ENCODE data around the gene PFN4. TPM values are rescaled to one million over a fixed set of nuclear protein-coding genes. Genes with fewer than 3 reads are reported as not detected.

The PFN4 gene
- total RNA-seq, 4 donors from 2014 or later, result not detected

GRCh38 chr2:24075259-24075658 is 47.9 kb downstream of the PFN4 start:
- Histone ChIP-seq H3K4me3 (peak overlapping the region; percentile 60 to 86 (median 76)), H3K27me3 (no peaks in the 10 kb centered on the region), H3K36me3 (peaks cover 0 to 55% (median 0%) of the 10 kb centered on the region in 3 donors), H3K9me3 (no peaks in the 10 kb centered on the region), H3K27ac (peak overlapping the region; percentile 97 to 100 (median 98)), H3K4me1 (peaks cover 15 to 43% (median 15%) of the 10 kb centered on the region in 3 donors)
- 42 to 54% methylated on average over 5 of the region's 5 CpGs for WGBS, 2 donors
- TF ChIP-seq POLR2A (IDR thresholded peaks at IDR 0.05) (no peak), CTCF (IDR thresholded peaks at IDR 0.05) (no peak)
- no peak for DNase-seq
- intact Hi-C loops (cut with DNase I), result loop anchor here (10.0 kb wide), 1 partner anchor 150 kb away; the partner anchor contains the start of gene ATAD2B

DNA sequence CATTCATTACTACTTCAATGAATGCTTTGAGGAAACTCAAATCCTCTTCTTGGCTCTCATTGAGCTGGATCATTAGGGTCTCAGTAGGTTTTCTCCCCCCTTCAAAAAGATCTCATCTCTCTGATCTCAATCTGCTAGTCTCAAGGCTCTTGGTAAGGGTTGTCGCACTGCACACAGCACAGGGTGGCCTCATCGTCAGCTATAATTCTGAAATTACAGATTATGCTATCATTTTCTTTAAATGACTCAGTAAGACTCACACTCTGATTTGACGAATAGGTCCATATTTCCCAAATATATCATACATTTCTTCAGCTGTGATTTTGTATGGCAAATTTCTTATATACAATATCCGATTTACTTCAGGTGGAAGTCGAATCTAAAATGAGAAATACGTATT is 49.3 kb downstream of the PFN4 start:
- 83 to 88% methylated on average over 6 of the region's 6 CpGs for WGBS, 2 donors
- H3K36me3 ChIP-seq, result peaks cover 5 to 55% (median 9%) of the 10 kb centered on the region in 3 donors
- no peak overlapping the region for H3K27ac ChIP-seq
- no peaks in the 10 kb centered on the region for H3K9me3 ChIP-seq
- intact Hi-C loops (cut with DNase I), result loop anchor here (10.0 kb wide), 1 partner anchor 149 kb away; the partner anchor contains the start of gene ATAD2B
- no peak for DNase-seq
- no peaks in the 10 kb centered on the region for H3K27me3 ChIP-seq
- no peak overlapping the region for H3K4me3 ChIP-seq
- peaks cover 15 to 41% (median 15%) of the 10 kb centered on the region in 3 donors for H3K4me1 ChIP-seq
- TF ChIP-seq CTCF (IDR thresholded peaks at IDR 0.05) (no peak), POLR2A (IDR thresholded peaks at IDR 0.05) (no peak)

- no peak for TF ChIP-seq POLR2A (IDR thresholded peaks at IDR 0.05)
- no peak for TF ChIP-seq CTCF (IDR thresholded peaks at IDR 0.05)
- H3K27me3 ChIP-seq, result no peaks in the 10 kb centered on the region
- no peaks in the 10 kb centered on the region for H3K9me3 ChIP-seq
- 89 to 96% methylated on average over 4 of the region's 4 CpGs for WGBS, 2 donors
- peaks cover 5 to 26% (median 11%) of the 10 kb centered on the region in 3 donors for H3K4me1 ChIP-seq
- intact Hi-C loops (cut with DNase I), result loop anchor here (10.0 kb wide), 1 partner anchor 147 kb away; the partner anchor contains the start of gene ATAD2B
- H3K36me3 ChIP-seq, result peaks cover 5 to 67% (median 9%) of the 10 kb centered on the region in 3 donors
- DNase-seq, result no peak
- H3K4me3 ChIP-seq, result no peak overlapping the region
- H3K27ac ChIP-seq, result no peak overlapping the region
Observed at GRCh38 chr2:24072259-24072658, 50.9 kb downstream of the PFN4 start.

- TF ChIP-seq POLR2A (IDR thresholded peaks at IDR 0.05) (no peak), CTCF (IDR thresholded peaks at IDR 0.05) (no peak)
- Histone ChIP-seq H3K27me3 (no peaks in the 10 kb centered on the region), H3K4me1 (no peaks in the 10 kb centered on the region), H3K9me3 (no peaks in the 10 kb centered on the region), H3K36me3 (peaks cover 5 to 78% (median 9%) of the 10 kb centered on the region in 3 donors), H3K27ac (no peak overlapping the region), H3K4me3 (no peak overlapping the region)
- intact Hi-C loops (cut with DNase I), result no loop called here
- no peak for DNase-seq
- WGBS, 2 donors, result 57 to 75% methylated on average over 2 of the region's 2 CpGs
Observed at GRCh38 chr2:24065341-24065740, 57.8 kb downstream of the PFN4 start.

Other genes starting within 250 kb of the PFN4 start
- 10 to 100 TPM in 3 of 4 donors, 1 to 10 TPM in 1; 7.4 to 29.2 (median 20.8) TPM for gene ATAD2B, start 196.2 kb downstream of the PFN4 start, total RNA-seq
- 10 to 100 TPM in 2 of 4 donors, 1 to 10 TPM in 2; 8.8 to 16.2 (median 10.0) TPM for gene UBXN2A, start 182.9 kb downstream of the PFN4 start, total RNA-seq
- under 1 TPM in 1 of 4 donors, not detected in 3; 0.19 TPM for gene MFSD2B, start 113.2 kb downstream of the PFN4 start, total RNA-seq
- gene WDCP, start 75.9 kb downstream of the PFN4 start, total RNA-seq, result 1 to 10 TPM; 2.8 to 4.9 (median 4.0) TPM
- 10 to 100 TPM in 1 of 4 donors, 1 to 10 TPM in 3; 4.5 to 12.1 (median 8.3) TPM for gene FKBP1B, start 73.6 kb downstream of the PFN4 start, total RNA-seq
- 100 to 1,000 TPM in 3 of 4 donors, 10 to 100 TPM in 1; 91.3 to 150 (median 125) TPM for gene SF3B6, start 47.0 kb downstream of the PFN4 start, total RNA-seq
- 100 to 1,000 TPM in 1 of 4 donors, 10 to 100 TPM in 3; 69.5 to 129 (median 84.7) TPM for gene TP53I3, start 38.5 kb downstream of the PFN4 start, total RNA-seq
- 10 to 100 TPM in 2 of 4 donors, 1 to 10 TPM in 1, under 1 TPM in 1; 0.87 to 16.4 (median 8.4) TPM for gene FAM228B, start 135 bp upstream of the PFN4 start, total RNA-seq
- under 1 TPM in 2 of 4 donors, not detected in 2; 0.19 TPM for gene FAM228A, start 51.7 kb upstream of the PFN4 start, total RNA-seq
- 10 to 100 TPM; 58.3 to 98.0 (median 65.3) TPM for gene ITSN2, start 237.2 kb upstream of the PFN4 start, total RNA-seq

Measured in esophagus squamous epithelium (tissue), 5 donors.